DOHH2 (cell line): ENCODE results near the gene TOMM70.
A peak's percentile ranks its signal among the peaks of the same experiment; 100 is the strongest.

Experiments used
- CTCF ChIP-seq: fragments of 200-600 bp; sonication (generic); IDR thresholded peaks from one replicate; pipeline ENCODE4 v1.5.1; 2014; ENCODE audit warnings: antibody characterized with exemption, mild to moderate bottlenecking, low read depth, low read length; ENCODE audit not compliant: poor library complexity, severe bottlenecking
- EZH2phosphoT487 ChIP-seq: fragments of 200-600 bp; sonication (generic); IDR thresholded peaks from 2 replicates; pipeline ENCODE4 v1.6.1; 2017; ENCODE audit warnings: borderline replicate concordance, mild to moderate bottlenecking, antibody characterized with exemption, low read length, moderate library complexity, mixed read lengths

- TF ChIP-seq CTCF: peak; percentile 41
- no peak for TF ChIP-seq EZH2phosphoT487
Observed at GRCh38 chr3:100403362-100404249, 2.7 kb upstream of the TOMM70 start.
